Type B pancreatic cell (in vitro differentiated cells): Measurements from ENCODE around the gene SPHK2. TPM values are rescaled to one million over a fixed set of nuclear protein-coding genes. Genes with fewer than 3 reads are reported as not detected.

Source experiments
- DNase-seq: peaks from one replicate; pipeline ENCODE4 v3.0.0; 2021; ENCODE audit warnings: mixed read lengths; ENCODE audit not compliant: unreplicated experiment; ENCODE audit errors: extremely low spot score
- H3K27ac Mint-ChIP-seq: 2 replicates; pipeline ENCODE4 v1.8.0; 2021; ENCODE audit warnings: mild to moderate bottlenecking, mixed read lengths
- H3K27me3 Mint-ChIP-seq: 2 replicates; pipeline ENCODE4 v1.8.0; 2021; ENCODE audit warnings: mixed read lengths
- H3K36me3 Mint-ChIP-seq: 2 replicates; pipeline ENCODE4 v1.8.0; 2021; ENCODE audit warnings: mixed read lengths
- H3K4me1 Mint-ChIP-seq: one replicate; pipeline ENCODE4 v1.8.0; 2021; ENCODE audit warnings: mixed read lengths; ENCODE audit not compliant: unreplicated experiment
- H3K4me3 Mint-ChIP-seq: 2 replicates; pipeline ENCODE4 v1.8.0; 2021; ENCODE audit warnings: mild to moderate bottlenecking, mixed read lengths
- H3K9me3 Mint-ChIP-seq: 2 replicates; pipeline ENCODE4 v1.8.0; 2021; ENCODE audit warnings: mixed read lengths
- CTCF ChIP-seq: fragments of 200-600 bp; sonication (generic); conservative IDR thresholded peaks from 2 replicates; pipeline ENCODE4 v1.5.0; 2021; ENCODE audit warnings: antibody characterized with exemption, mild to moderate bottlenecking
- total RNA-seq: library from RNA; stranded (reverse); gene quantifications from 2 replicates; pipeline ENCODE4 v1.2.1, GENCODE V29; 2021; ENCODE audit warnings: low replicate concordance

The SPHK2 gene
- total RNA-seq, 1 donor from 2014 or later: 47.1 TPM

GRCh38 chr19:48607359-48607755 is 11.9 kb upstream of the SPHK2 start:
- Mint-ChIP-seq H3K27ac (no peak overlapping the region), H3K4me3 (no peak overlapping the region), H3K4me1 (no peaks in the 10 kb centered on the region), H3K9me3 (no peaks in the 10 kb centered on the region), H3K36me3 (no peaks in the 10 kb centered on the region), H3K27me3 (no peaks in the 10 kb centered on the region)
- no peak for TF ChIP-seq CTCF
- DNase-seq: no peak

GRCh38 chr19:48608798-48609263 is 10.5 kb upstream of the SPHK2 start:
- peak; percentile 59 for TF ChIP-seq CTCF
- H3K9me3 Mint-ChIP-seq: no peaks in the 10 kb centered on the region
- H3K4me1 Mint-ChIP-seq: peaks cover 3% of the 10 kb centered on the region
- no peaks in the 10 kb centered on the region for H3K27me3 Mint-ChIP-seq
- peaks cover 2% of the 10 kb centered on the region for H3K36me3 Mint-ChIP-seq
- no peak for DNase-seq
- no peak overlapping the region for H3K4me3 Mint-ChIP-seq
- no peak overlapping the region for H3K27ac Mint-ChIP-seq

- H3K9me3 Mint-ChIP-seq: no peaks in the 10 kb centered on the region
- no peak for TF ChIP-seq CTCF
- no peaks in the 10 kb centered on the region for H3K27me3 Mint-ChIP-seq
- no peak overlapping the region for H3K4me3 Mint-ChIP-seq
- H3K4me1 Mint-ChIP-seq: peaks cover 9% of the 10 kb centered on the region
- DNase-seq: no peak
- H3K36me3 Mint-ChIP-seq: peaks cover 5% of the 10 kb centered on the region
- no peak overlapping the region for H3K27ac Mint-ChIP-seq
These were observed 9.7 kb upstream of the SPHK2 start for GRCh38 chr19:48609571-48610108.

GRCh38 chr19:48611872-48612271 is 7.4 kb upstream of the SPHK2 start:
- peak overlapping the region; percentile 68 for H3K27ac Mint-ChIP-seq
- TF ChIP-seq CTCF: no peak
- DNase-seq: no peak
- H3K27me3 Mint-ChIP-seq: no peaks in the 10 kb centered on the region
- H3K36me3 Mint-ChIP-seq: peaks cover 5% of the 10 kb centered on the region
- H3K9me3 Mint-ChIP-seq: no peaks in the 10 kb centered on the region
- H3K4me3 Mint-ChIP-seq: no peak overlapping the region
- H3K4me1 Mint-ChIP-seq: peaks cover 12% of the 10 kb centered on the region

GRCh38 chr19:48613024-48613851 is 6.1 kb upstream of the SPHK2 start:
- H3K4me3 Mint-ChIP-seq: peak overlapping the region; percentile 20
- H3K27ac Mint-ChIP-seq: peak overlapping the region; percentile 82
- no peaks in the 10 kb centered on the region for H3K9me3 Mint-ChIP-seq
- DNase-seq: no peak
- H3K4me1 Mint-ChIP-seq: peaks cover 12% of the 10 kb centered on the region
- H3K27me3 Mint-ChIP-seq: no peaks in the 10 kb centered on the region
- peaks cover 8% of the 10 kb centered on the region for H3K36me3 Mint-ChIP-seq
- no peak for TF ChIP-seq CTCF
